Measurements from ENCODE around the gene C15orf40.
"Not testable (repeated sequence)": the region's sequence is repeated elsewhere in the genome, so short reads cannot be mapped to it uniquely, and the experiment has no call there.

C15orf40 gene

DNA sequence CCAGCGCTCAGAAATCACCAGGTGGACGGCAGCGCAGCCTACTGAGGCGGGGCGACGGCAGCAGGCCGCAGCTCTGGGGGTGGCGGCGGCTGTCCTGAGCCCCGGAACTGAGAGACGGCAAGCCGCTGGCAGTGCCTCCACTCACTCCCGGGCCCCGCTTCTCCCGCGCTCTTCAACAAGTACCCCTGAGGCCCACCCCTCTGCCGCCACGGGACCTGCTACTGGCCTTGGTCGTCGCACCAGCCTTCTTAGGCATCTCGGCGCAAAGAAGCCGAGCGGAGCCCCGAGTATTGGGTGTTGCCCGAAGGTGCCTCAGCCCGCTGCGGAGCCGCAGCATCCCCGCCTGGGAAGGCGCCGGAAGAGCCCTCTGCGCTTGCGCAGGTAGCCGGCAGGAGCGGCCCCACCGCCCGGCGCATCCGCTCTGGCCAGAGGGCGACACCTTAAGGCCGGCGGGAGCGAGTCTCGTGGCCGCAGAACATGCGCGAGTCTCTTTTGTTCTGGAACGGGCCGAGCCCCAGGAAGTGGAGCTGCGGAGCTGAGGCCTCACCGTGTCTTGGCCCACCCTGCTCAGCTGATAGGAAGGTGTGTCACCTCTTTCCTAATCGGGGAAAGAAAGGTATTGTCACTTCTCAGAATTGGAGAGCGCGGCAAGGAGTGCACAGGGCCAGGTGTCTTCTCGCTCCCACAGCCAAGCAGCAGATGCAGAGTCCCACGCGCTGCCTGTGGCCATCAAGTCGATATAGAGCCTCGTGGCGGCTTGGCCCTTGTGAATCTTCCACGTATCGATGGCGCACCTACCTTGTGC lies at the start of gene C15orf40:
Gene C15orf40 (minus strand): TSS at position 369 of the 805 bp plus-strand sequence. CDS start 32 bp downstream, at position 337.
- peak; percentile 92 for DNase-seq

GRCh38 chr15:83057696-83058376 lies 46.4 kb upstream of the C15orf40 start:
- DNase-seq = no peak

DNA sequence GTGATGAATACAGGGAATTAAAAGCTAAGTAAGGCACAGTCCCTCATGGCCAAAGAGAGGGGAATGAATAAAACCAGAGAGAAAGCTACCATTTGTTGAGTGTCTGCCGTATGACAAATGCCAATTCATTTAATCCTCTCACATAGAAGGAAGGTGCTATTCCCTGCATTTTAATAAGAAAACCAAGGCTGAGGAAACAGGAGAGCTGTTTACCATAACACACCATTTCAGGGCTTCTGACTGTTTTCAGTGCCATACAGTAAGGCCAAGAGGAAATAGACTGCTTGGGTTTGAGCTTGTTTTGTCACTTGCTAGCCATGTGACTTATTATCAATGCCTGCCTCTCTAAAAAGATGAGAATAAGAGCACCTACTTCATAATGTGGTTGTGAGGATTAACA lies 45.6 kb upstream of the C15orf40 start:
- no peak for DNase-seq

DNA sequence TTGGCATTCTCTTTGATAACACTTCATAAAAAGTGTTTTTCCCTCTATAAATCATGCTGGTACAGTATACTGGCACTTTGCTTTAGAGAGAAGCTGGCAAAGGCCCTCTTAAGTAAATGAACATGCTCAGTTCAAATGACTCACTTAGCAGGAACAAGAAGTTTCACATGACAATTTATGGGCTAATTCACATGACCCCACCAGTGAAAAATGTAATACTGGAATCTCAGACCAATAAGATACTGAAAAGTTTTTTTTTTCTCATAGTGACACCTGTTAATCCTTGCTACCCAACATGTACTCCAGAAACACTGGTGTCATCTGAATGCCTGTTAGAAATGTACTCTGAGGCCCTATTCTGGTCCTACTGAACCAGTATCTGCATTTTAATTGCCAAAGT lies 41.7 kb upstream of the C15orf40 start:
- no peak for DNase-seq

- DNase-seq = no peak
Observed at GRCh38 chr15:83046558-83047127, 35.2 kb upstream of the C15orf40 start.

DNA sequence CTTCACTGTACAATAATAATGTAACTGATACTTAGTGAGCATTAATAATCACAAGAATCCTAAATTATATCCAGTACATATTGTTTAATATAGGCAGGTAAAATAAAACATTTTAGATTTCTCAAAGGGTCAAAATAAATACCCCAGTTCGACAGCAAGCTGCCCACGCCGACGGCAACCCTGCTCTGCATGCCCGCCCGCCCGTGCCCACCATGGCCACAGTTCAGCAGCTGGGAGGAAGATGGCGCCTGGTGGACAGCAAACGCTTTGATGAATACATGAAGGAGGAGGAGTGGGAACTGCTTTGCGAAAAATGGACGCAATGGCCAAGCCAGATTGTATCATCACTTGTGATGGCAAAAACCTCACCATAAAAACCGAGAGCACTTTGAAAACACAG lies 32.7 kb upstream of the C15orf40 start:
- DNase-seq = no peak

GRCh38 chr15:83039206-83039605 lies 27.8 kb upstream of the C15orf40 start:
- DNase-seq = no peak

GRCh38 chr15:83036253-83036652 lies 24.8 kb upstream of the C15orf40 start:
- peak; percentile 21 for DNase-seq

GRCh38 chr15:83031234-83031633 lies 19.8 kb upstream of the C15orf40 start:
- DNase-seq = not testable (repeated sequence)

- DNase-seq = no peak
Observed at GRCh38 chr15:83030021-83030420, 18.6 kb upstream of the C15orf40 start.

DNA sequence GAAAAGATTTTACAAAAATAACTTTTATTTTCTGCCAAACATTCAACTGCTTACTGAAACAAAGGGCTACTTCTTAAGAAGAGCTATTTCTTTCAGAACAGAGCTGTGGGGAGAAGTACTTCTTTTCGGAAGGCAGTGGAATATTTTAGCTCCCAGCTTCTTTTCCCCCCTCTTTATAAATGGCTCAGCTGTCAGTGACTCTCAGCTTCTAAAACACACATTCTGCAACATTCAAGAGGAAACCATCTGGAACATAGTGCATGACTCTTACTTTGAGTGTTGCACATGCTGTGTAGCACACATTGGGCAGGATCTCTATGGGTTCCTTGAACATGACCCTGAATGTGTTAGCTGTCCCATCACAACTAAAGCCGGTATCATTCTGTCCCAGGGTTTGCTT lies 7.0 kb upstream of the C15orf40 start:
- no peak for DNase-seq

DNA sequence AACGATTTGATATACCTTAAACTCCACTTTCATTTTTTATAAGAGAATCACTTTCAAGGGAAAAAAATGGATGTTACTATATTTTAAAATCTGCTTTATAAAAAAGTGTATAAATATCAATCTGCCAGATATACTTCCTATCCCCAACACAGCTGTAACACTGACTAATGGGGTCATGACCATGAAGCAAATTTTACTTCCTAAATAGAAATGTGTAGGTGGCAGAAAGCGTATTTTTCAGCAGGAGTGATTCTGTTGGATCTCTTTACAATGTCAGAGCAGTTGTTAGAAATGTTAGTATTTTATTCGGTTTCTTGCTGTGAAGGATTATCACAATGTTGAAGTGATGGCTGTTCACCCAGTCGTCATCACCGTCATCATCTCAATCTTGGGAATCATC lies 5.5 kb upstream of the C15orf40 start:
- no peak for DNase-seq

DNA sequence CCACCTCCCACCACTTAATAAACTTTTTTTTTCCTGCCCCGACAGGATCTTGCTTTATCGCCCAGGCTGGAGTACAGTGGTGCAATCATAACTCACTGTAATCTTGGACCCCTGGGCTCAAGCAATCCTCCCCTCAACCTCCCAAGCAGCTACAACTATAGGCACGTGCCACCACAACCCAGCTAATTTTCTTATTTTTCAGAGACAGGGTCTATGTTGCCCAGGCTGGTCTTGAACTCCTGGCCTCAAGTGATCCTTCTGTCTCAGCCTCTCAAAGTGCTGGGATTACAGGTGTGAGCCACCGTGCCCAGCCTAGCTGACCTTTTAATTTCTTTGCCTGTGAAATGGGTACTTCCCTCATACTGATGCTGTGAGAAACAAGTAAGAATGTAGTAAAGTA lies 3.9 kb upstream of the C15orf40 start:
- no peak for DNase-seq

DNA sequence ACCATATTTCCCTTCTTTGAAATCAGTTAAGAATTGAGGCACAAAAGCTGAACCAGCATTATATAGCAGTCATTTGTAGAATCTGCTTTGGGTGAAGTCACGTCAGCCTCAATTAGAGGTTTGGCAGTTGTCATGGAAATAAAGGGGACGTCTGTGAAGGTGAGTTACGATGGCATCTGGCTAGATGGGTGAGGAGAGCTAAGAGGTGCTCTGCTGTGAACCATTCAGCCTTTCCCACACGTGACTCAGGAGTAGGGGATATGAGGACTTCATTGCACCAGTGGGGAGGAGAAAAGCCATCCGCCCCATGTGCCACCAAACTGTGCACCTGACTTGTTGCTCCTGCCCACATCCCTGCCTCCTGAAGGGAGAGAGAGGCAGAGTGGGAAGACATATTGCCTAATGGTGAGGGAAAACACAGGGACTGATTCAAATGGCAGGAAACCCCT lies 2.8 kb upstream of the C15orf40 start:
- peak; percentile 39 for DNase-seq

DNA sequence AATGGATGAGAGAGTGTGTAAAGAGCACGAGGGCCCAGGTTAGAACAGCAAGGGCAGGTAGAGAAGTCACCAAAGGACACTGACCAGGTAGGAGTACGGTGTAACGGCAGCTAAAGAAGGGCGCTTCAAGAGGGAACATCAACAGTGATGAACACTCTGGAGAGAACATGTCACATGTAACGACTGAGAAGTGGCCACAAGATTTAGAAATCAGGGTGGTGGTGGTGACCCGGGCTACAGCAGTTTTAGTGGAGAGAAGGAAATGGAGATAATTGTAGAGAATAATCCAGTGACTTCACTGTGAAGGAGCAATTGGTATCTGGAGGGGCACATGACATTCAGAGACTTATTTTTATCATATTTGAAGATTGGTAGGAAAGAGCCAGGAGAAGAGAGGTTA lies 1.2 kb upstream of the C15orf40 start:
- no peak for DNase-seq

DNA sequence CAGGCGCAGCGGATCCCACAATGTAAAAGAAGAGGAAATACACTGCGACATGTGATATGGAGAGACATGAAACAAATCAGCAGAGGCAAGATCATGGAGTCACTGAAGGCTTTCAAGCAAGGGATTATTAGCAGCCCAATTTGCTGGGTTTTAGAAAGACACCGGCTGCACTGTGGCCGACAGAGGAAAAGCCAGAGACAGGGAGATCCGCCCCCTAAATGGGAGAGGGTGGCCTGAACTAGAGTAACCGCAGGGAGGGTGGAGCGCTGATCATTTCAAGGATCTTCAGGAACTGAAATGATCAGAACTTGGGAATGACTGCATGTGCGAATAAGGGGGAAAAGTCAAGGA lies 612 bp upstream of the C15orf40 start:
- no peak for DNase-seq

- peak; percentile 90 for DNase-seq
Observed at GRCh38 chr15:83010709-83011270, 649 bp downstream of the C15orf40 start.

GRCh38 chr15:83000672-83001031 lies 10.8 kb downstream of the C15orf40 start:
- not testable (repeated sequence) for DNase-seq

- DNase-seq = peak; percentile 69
Observed at GRCh38 chr15:82999905-83000671, 11.4 kb downstream of the C15orf40 start.

- DNase-seq = no peak
Observed at GRCh38 chr15:82999426-82999825, 12.0 kb downstream of the C15orf40 start.

DNA sequence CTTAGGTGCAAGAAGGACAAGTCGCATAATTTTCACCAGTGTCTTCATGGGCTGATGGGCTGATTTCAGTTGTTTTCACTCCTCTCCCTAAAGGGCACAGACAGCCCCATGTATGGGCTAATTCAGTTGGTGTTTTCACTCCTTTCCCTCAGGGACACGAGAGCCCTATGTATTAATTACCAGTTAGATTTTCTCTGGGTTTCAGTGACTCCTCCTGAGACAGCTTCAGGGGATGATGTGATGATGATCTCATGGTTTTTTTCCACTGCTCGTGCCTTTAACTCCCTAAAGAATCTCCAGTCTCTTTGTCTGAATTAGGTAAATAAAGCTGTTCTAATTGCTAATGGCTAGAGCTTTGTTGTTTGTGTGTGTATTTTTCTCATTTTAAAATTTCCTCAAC lies 15.5 kb downstream of the C15orf40 start:
- no peak for DNase-seq

GRCh38 chr15:82995076-82995475 lies 16.4 kb downstream of the C15orf40 start:
- DNase-seq = no peak

DNA sequence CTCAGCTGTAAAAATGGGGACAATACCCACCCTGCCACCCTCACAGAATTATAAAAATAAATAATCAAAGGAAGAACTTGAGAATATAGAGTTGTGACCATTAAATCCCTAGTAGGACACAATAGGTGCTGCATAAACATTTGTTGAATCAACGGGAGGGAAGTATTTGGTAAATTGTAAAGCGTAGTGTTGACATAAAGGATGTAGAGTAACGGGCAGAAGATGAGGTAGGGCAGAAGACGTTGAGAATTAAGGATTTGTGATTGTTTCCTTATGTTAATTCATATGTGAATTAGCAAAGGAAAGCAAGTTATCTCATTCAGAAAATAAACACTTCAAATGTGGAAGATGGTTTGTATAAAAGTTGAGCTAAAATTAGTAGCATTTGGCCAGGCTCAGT lies 18.3 kb downstream of the C15orf40 start:
- DNase-seq = no peak
